Osteoblast (primary cell): ENCODE measurements around the gene KRT85. TPM values are rescaled to one million over a fixed set of nuclear protein-coding genes. Genes with fewer than 3 reads are reported as not detected.

ENCODE experiments used
- DNase-seq: peaks from one replicate; pipeline ENCODE4 v3.0.0; 2011; ENCODE audit warnings: low spot score, mixed read lengths; ENCODE audit not compliant: insufficient read length; ENCODE audit errors: missing footprints
- H2AFZ ChIP-seq: 2 replicates; pipeline ENCODE4 v1.6.0; 2011; ENCODE audit warnings: mild to moderate bottlenecking, low read length
- H3K27ac ChIP-seq: 2 replicates; pipeline ENCODE4 v1.5.1; 2011; ENCODE audit warnings: mild to moderate bottlenecking, low read depth, low read length, moderate library complexity
- H3K27me3 ChIP-seq: 2 replicates; pipeline ENCODE4 v1.6.0; 2012; ENCODE audit warnings: mild to moderate bottlenecking, control low read depth, inconsistent platforms, low read length, moderate library complexity; ENCODE audit not compliant: insufficient read depth
- H3K36me3 ChIP-seq: 2 replicates; pipeline ENCODE4 v1.5.1; 2011; ENCODE audit warnings: mild to moderate bottlenecking, low read length, control low read depth, moderate library complexity; ENCODE audit not compliant: insufficient read depth
- H3K4me1 ChIP-seq: 2 replicates; pipeline ENCODE4 v1.5.1; 2011; ENCODE audit warnings: mild to moderate bottlenecking, low read length, control low read depth, moderate library complexity; ENCODE audit not compliant: insufficient read depth
- H3K4me2 ChIP-seq: 2 replicates; pipeline ENCODE4 v1.6.0; 2011; ENCODE audit warnings: mild to moderate bottlenecking, low read length; ENCODE audit not compliant: insufficient read depth
- H3K4me3 ChIP-seq: fragments of 200-600 bp; sonication (generic); 3 replicates; pipeline ENCODE4 v1.5.1; 2012; ENCODE audit warnings: mild to moderate bottlenecking, low read length, inconsistent platforms; ENCODE audit not compliant: insufficient read depth
- H3K79me2 ChIP-seq: 2 replicates; pipeline ENCODE4 v1.6.0; 2012; ENCODE audit warnings: mild to moderate bottlenecking, low read length, control low read depth, inconsistent platforms; ENCODE audit not compliant: insufficient read depth
- H3K9me3 ChIP-seq: 2 replicates; pipeline ENCODE4 v1.5.1; 2011; ENCODE audit warnings: low read depth, low read length, control low read depth
- H4K20me1 ChIP-seq: 2 replicates; pipeline ENCODE4 v1.6.0; 2012; ENCODE audit warnings: mild to moderate bottlenecking, low read length, control low read depth; ENCODE audit not compliant: insufficient read depth
- total RNA-seq: library from RNA; depleted of rRNA; stranded (reverse); fragments of >200 nt; gene quantifications from 2 replicates; pipeline ENCODE4 v1.2.3, GENCODE V29; 2012
- TF ChIP-seq, protein P1 (sequence below): IDR thresholded peaks from 2 replicates; pipeline ENCODE4 v1.5.1; 2011; ENCODE audit warnings: mild to moderate bottlenecking, low read depth, low read length, moderate library complexity; ENCODE audit errors: extremely low read depth

KRT85 gene
- total RNA-seq, 1 donor = not detected

GRCh38 chr12:52402873-52403540 is 35.7 kb upstream of the KRT85 start:
- Histone ChIP-seq H3K4me3 (no peak overlapping the region), H3K36me3 (no peaks in the 10 kb centered on the region), H3K4me2 (no peak overlapping the region), H3K9me3 (no peaks in the 10 kb centered on the region), H3K79me2 (no peaks in the 10 kb centered on the region), H3K27ac (no peak overlapping the region), H4K20me1 (no peaks in the 10 kb centered on the region), H2AFZ (no peak overlapping the region), H3K4me1 (peaks cover 4% of the 10 kb centered on the region), H3K27me3 (peaks cover 25% of the 10 kb centered on the region)
- TF ChIP-seq, protein P1, sequence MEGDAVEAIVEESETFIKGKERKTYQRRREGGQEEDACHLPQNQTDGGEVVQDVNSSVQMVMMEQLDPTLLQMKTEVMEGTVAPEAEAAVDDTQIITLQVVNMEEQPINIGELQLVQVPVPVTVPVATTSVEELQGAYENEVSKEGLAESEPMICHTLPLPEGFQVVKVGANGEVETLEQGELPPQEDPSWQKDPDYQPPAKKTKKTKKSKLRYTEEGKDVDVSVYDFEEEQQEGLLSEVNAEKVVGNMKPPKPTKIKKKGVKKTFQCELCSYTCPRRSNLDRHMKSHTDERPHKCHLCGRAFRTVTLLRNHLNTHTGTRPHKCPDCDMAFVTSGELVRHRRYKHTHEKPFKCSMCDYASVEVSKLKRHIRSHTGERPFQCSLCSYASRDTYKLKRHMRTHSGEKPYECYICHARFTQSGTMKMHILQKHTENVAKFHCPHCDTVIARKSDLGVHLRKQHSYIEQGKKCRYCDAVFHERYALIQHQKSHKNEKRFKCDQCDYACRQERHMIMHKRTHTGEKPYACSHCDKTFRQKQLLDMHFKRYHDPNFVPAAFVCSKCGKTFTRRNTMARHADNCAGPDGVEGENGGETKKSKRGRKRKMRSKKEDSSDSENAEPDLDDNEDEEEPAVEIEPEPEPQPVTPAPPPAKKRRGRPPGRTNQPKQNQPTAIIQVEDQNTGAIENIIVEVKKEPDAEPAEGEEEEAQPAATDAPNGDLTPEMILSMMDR = no peak
- DNase-seq = peak; percentile 29

DNA sequence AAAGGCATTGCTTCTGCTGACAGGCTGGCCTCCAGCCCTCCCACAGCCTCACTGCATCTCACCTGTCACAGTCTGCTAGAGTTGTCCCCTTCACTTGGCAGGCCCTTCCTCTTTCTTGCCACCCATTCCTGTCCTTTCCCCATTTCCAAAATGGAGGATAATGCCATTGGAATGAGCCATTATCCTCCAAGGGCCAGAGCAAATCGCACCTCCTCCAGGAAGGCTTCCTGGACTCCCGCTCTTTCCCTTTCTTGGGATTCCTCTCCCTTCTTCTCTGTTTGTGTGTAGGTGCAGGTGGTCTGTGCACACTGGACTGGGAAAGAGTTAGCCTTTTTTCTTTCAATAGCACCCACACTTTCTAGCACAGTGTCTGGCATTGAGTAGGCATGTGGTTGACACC is 35.1 kb upstream of the KRT85 start:
- peak; percentile 73 for DNase-seq
- TF ChIP-seq, protein P1 = no peak

DNA sequence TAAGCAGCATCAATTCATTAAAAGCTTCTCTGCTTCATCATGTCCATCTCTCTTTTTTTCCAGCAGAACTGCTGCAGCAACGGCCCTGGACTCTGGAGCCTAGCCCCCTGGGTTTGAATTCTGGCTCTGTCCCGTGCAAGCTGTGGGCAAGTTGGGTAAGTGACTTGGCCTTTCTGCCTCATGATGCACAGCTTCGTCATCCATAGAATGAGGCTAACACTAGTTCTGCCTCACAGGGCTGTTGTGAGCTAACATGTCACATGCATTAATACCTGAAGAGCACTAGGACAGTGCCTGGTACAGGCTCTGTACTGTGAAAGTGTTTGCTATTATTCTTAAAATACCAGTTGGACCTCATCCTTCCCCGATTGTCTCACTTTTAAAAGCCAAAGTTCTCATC is 34.6 kb upstream of the KRT85 start:
- peaks cover 4% of the 10 kb centered on the region for H3K4me1 ChIP-seq
- H3K36me3 ChIP-seq = no peaks in the 10 kb centered on the region
- H3K27me3 ChIP-seq = peaks cover 28% of the 10 kb centered on the region
- no peaks in the 10 kb centered on the region for H3K79me2 ChIP-seq
- DNase-seq = peak; percentile 35
- no peak overlapping the region for H2AFZ ChIP-seq
- no peaks in the 10 kb centered on the region for H3K9me3 ChIP-seq
- H3K4me3 ChIP-seq = no peak overlapping the region
- no peak overlapping the region for H3K27ac ChIP-seq
- no peak overlapping the region for H3K4me2 ChIP-seq
- no peaks in the 10 kb centered on the region for H4K20me1 ChIP-seq
- TF ChIP-seq, protein P1 = no peak

More for the DNA sequence above, 35.1 kb upstream of the KRT85 start:
- H3K79me2 ChIP-seq = no peaks in the 10 kb centered on the region
- no peak overlapping the region for H3K4me3 ChIP-seq
- H4K20me1 ChIP-seq = no peaks in the 10 kb centered on the region
- H3K36me3 ChIP-seq = no peaks in the 10 kb centered on the region
- peaks cover 4% of the 10 kb centered on the region for H3K4me1 ChIP-seq
- no peak overlapping the region for H3K4me2 ChIP-seq
- peaks cover 25% of the 10 kb centered on the region for H3K27me3 ChIP-seq
- H2AFZ ChIP-seq = no peak overlapping the region
- H3K27ac ChIP-seq = no peak overlapping the region
- no peaks in the 10 kb centered on the region for H3K9me3 ChIP-seq

GRCh38 chr12:52401526-52401925 is 34.2 kb upstream of the KRT85 start:
- Histone ChIP-seq H3K27ac (no peak overlapping the region), H4K20me1 (no peaks in the 10 kb centered on the region), H3K79me2 (no peaks in the 10 kb centered on the region), H3K27me3 (peaks cover 32% of the 10 kb centered on the region), H2AFZ (no peak overlapping the region), H3K4me1 (peaks cover 4% of the 10 kb centered on the region), H3K9me3 (no peaks in the 10 kb centered on the region), H3K4me3 (no peak overlapping the region), H3K4me2 (no peak overlapping the region), H3K36me3 (no peaks in the 10 kb centered on the region)
- TF ChIP-seq, protein P1 = no peak
- peak; percentile 77 for DNase-seq
